GM12878 (cell line): ENCODE data around the gene PDZRN4. TPM values are rescaled to one million over a fixed set of nuclear protein-coding genes. Genes with fewer than 3 reads are reported as not detected.
A peak's percentile ranks its signal among the peaks of the same experiment; 100 is the strongest.

Experiments
- ATAC-seq: fragments of 200-7000 bp; cut with Tn5 transposase; 3 replicates; pipeline ENCODE4 v1.9.1; 2020; ENCODE audit warnings: mild to moderate bottlenecking, moderate library complexity
- BruUV-seq: library from RNA; stranded (reverse); fragments of 400-500 nt; replicated peaks from 2 replicates; lab custom pipeline; 2021; lab: Mats Ljungman, UMichigan
- CTCF ChIA-PET: fragments of 300-600 bp; sonication (Branson Sonifier 250); formaldehyde crosslinking; extraction: SDS; loops from one replicate; lab custom pipeline; 2021; ENCODE audit warnings: inconsistent platforms; lab: Yijun Ruan, JAX
- POLR2A ChIA-PET: fragments of 350-600 bp; formaldehyde crosslinking; extraction: SDS; loops from one replicate; lab custom pipeline; 2021; ENCODE audit warnings: inconsistent platforms; lab: Charles Lee
- RAD21 ChIA-PET: fragments of 300-600 bp; sonication (Branson Sonifier 250); formaldehyde crosslinking; loops from one replicate; lab custom pipeline; 2023; ENCODE audit warnings: antibody characterized with exemption; ENCODE audit not compliant: unreplicated experiment; lab: Charles Lee
- SMC1A ChIA-PET: fragments of 300-600 bp; sonication (Branson Sonifier 250); formaldehyde crosslinking; loops from one replicate; lab custom pipeline; 2023; ENCODE audit not compliant: unreplicated experiment, uncharacterized antibody; lab: Charles Lee
- DNase-seq: peaks from one replicate; pipeline ENCODE4 v3.0.0-alpha.2; 2011; ENCODE audit warnings: low read depth, low spot score
- FAIRE-seq: peaks from 3 replicates; lab custom pipeline; 2011; peaks lifted over from hg19 to GRCh38; lab: Jason Lieb, UNC
- H2AFZ ChIP-seq: 2 replicates; pipeline ENCODE4 v1.6.0; 2011; ENCODE audit warnings: low read depth, low read length, control low read depth; ENCODE audit not compliant: control insufficient read depth
- H3K27ac ChIP-seq: 2 replicates; pipeline ENCODE4 v1.5.1; 2011; ENCODE audit warnings: control low read depth; ENCODE audit not compliant: control insufficient read depth, insufficient read depth
- H3K27me3 ChIP-seq, 2 experiments: replicated peaks in 1 of 2; 2 replicates each; pipeline versions ENCODE4 v1.6.0 to v1.6.1; 2011; ENCODE audit warnings: low read length in 1 of 2; ENCODE audit not compliant: control insufficient read depth in 2 of 2, insufficient read depth in 2 of 2
- H3K36me3 ChIP-seq, 2 experiments: 2 replicates each; pipeline ENCODE4 v1.5.1; 2011; ENCODE audit warnings: low read length in 1 of 2; ENCODE audit not compliant: control insufficient read depth in 2 of 2, insufficient read depth in 2 of 2
- H3K4me1 ChIP-seq: 2 replicates; pipeline ENCODE4 v1.6.1; 2011; ENCODE audit warnings: mild to moderate bottlenecking, low read length, moderate library complexity, mixed read lengths; ENCODE audit not compliant: control insufficient read depth, insufficient read depth
- H3K4me2 ChIP-seq: 2 replicates; pipeline ENCODE4 v1.6.0; 2011; ENCODE audit warnings: control low read depth; ENCODE audit not compliant: control insufficient read depth, insufficient read depth
- H3K4me3 ChIP-seq: fragments of 200-600 bp; sonication (generic); 2 replicates; pipeline ENCODE4 v1.5.1; 2016
- H3K79me2 ChIP-seq: 2 replicates; pipeline ENCODE4 v1.6.0; 2011; ENCODE audit warnings: low read length; ENCODE audit not compliant: control insufficient read depth, insufficient read depth
- H3K9ac ChIP-seq: 2 replicates; pipeline ENCODE4 v1.8.0; 2011; ENCODE audit warnings: low read length, control low read depth, mixed read lengths; ENCODE audit not compliant: control insufficient read depth, insufficient read depth
- H3K9me3 ChIP-seq: replicated peaks from 3 replicates; pipeline ENCODE4 v1.5.1; 2011; ENCODE audit warnings: mild to moderate bottlenecking, low read length; ENCODE audit not compliant: control insufficient read depth, insufficient read depth
- H4K20me1 ChIP-seq: 2 replicates; pipeline ENCODE4 v1.6.0; 2011; ENCODE audit not compliant: control insufficient read depth, insufficient read depth
- BHLHE40 ChIP-seq, 2 experiments: fragments of 450-650 bp in 1 of 2; IDR thresholded peaks; 2 replicates each; pipeline ENCODE4 v1.6.1; 2011 to 2017; ENCODE audit warnings: low read depth in 2 of 2, borderline replicate concordance in 1 of 2, improper control_type of control experiment in 1 of 2, low read length in 1 of 2, mild to moderate bottlenecking in 1 of 2
- HDAC6 ChIP-seq: fragments of 200-600 bp; sonication (generic); IDR thresholded peaks from one replicate; pipeline ENCODE4 v1.8.0; 2017; ENCODE audit warnings: antibody characterized with exemption; ENCODE audit not compliant: unreplicated experiment
- IKZF1 ChIP-seq: fragments of 450-650 bp; conservative IDR thresholded peaks from 2 replicates; pipeline ENCODE4 v1.6.1; 2017; ENCODE audit warnings: antibody characterized with exemption, mild to moderate bottlenecking
- IRF4 ChIP-seq: IDR thresholded peaks from 2 replicates; pipeline ENCODE4 v1.6.1; 2011; ENCODE audit warnings: low read depth, low read length
- KAT2A ChIP-seq: conservative IDR thresholded peaks from 2 replicates; pipeline ENCODE4 v1.6.1; 2011; ENCODE audit warnings: low read depth, low read length; ENCODE audit not compliant: control insufficient read depth
- MEF2B ChIP-seq: fragments of 450-650 bp; IDR thresholded peaks from 2 replicates; pipeline ENCODE4 v1.6.1; 2018; ENCODE audit warnings: mild to moderate bottlenecking, moderate library complexity; ENCODE audit not compliant: partially characterized antibody, poor library complexity, severe bottlenecking
- MXI1 ChIP-seq: fragments of 150-350 bp; IDR thresholded peaks from 2 replicates; pipeline ENCODE4 v1.6.1; 2011; ENCODE audit warnings: low read depth, mild to moderate bottlenecking, inconsistent platforms, low read length, improper control_type of control experiment
- RAD21 ChIP-seq: IDR thresholded peaks from 2 replicates; pipeline ENCODE4 v1.6.1; 2011; ENCODE audit warnings: mild to moderate bottlenecking, low read depth, low read length, moderate library complexity; ENCODE audit not compliant: insufficient read depth
- RB1 ChIP-seq: fragments of 450-650 bp; formaldehyde crosslinking; IDR thresholded peaks from 2 replicates; pipeline ENCODE4 v1.6.1; 2017; ENCODE audit warnings: mild to moderate bottlenecking, borderline replicate concordance
- TCF12 ChIP-seq: IDR thresholded peaks from 2 replicates; pipeline ENCODE4 v1.6.1; 2011; ENCODE audit warnings: low read depth, mild to moderate bottlenecking, low read length
- ZZZ3 ChIP-seq: IDR thresholded peaks from 2 replicates; pipeline ENCODE4 v1.6.1; 2011; ENCODE audit warnings: low read depth; ENCODE audit not compliant: control insufficient read depth, insufficient read length
- WGBS: methylation state at CpG from one replicate; pipeline ENCODE4 v1.1.6; 2016; ENCODE audit warnings: low lambda C conversion rate; ENCODE audit not compliant: insufficient replicate concordance, insufficient coverage; ENCODE audit errors: missing lambda C conversion rate; 5-methylcytosine and 5-hydroxymethylcytosine counted together
- in situ Hi-C: fragments of 300-500 bp; cut with MboI; formaldehyde crosslinking; loops from 9 replicates; pipeline ENCODE4 v1.14.3; 2018; ENCODE audit warnings: mixed read lengths
- intact Hi-C: fragments of 100-400 bp; cut with micrococcal nuclease; formaldehyde crosslinking; loops from one replicate; pipeline ENCODE4 v1.14.2; 2022; ENCODE audit not compliant: unreplicated experiment
- polyA plus RNA-seq, 11 experiments: library from polyadenylated mRNA; depleted of rRNA in 4 of 11; unstranded in 6 of 11; stranded (reverse) in 5 of 11; fragments of >200 nt; fragmentation: Nextera tagmentation in 4 of 11; fragmentation: Illumina TruSeq in 1 of 11; extraction: Ambion mirVana in 4 of 11; extraction: Trizol in 1 of 11; gene quantifications; 1 replicate in 1 of 11; 2 replicates in 10 of 11; pipeline versions ENCODE4 v1.2.1 to v1.2.3, GENCODE V29; 2011 to 2016; ENCODE audit warnings: inconsistent platforms in 2 of 11, missing spikeins in 2 of 11, low read depth in 1 of 11
- total RNA-seq, 4 experiments: library from RNA; depleted of rRNA in 3 of 4; stranded (reverse); fragments of >200 nt in 3 of 4; fragmentation: Illumina TruSeq in 1 of 4; extraction: Trizol in 1 of 4; gene quantifications; 2 replicates each; pipeline versions ENCODE4 v1.2.1 to v1.2.3, GENCODE V29; 2013 to 2021
- TF ChIP-seq, protein P1 (sequence below): fragments of 450-650 bp; formaldehyde crosslinking; IDR thresholded peaks from 2 replicates; pipeline ENCODE4 v1.5.0; 2022; ENCODE audit warnings: mild to moderate bottlenecking, missing genetic modification characterization
- TF ChIP-seq, protein P2 (sequence below), 3 experiments: IDR thresholded peaks in 2 of 3; conservative IDR thresholded peaks in 1 of 3; 2 replicates each; pipeline ENCODE4 v1.5.1; 2011; ENCODE audit warnings: low read depth in 3 of 3, low read length in 3 of 3, mild to moderate bottlenecking in 3 of 3, control low read depth in 2 of 3, moderate library complexity in 2 of 3, inconsistent platforms in 1 of 3, mixed read lengths in 1 of 3; ENCODE audit not compliant: control insufficient read depth in 2 of 3, insufficient read depth in 1 of 3; ENCODE audit errors: extremely low read depth in 1 of 3

PDZRN4 gene
- total and polyA plus RNA-seq, 10 of the 15 experiments (the other 5 are each of a cell fraction or from before 2014, with no cell fraction given): 0.03 TPM; not detected in 9

DNA sequence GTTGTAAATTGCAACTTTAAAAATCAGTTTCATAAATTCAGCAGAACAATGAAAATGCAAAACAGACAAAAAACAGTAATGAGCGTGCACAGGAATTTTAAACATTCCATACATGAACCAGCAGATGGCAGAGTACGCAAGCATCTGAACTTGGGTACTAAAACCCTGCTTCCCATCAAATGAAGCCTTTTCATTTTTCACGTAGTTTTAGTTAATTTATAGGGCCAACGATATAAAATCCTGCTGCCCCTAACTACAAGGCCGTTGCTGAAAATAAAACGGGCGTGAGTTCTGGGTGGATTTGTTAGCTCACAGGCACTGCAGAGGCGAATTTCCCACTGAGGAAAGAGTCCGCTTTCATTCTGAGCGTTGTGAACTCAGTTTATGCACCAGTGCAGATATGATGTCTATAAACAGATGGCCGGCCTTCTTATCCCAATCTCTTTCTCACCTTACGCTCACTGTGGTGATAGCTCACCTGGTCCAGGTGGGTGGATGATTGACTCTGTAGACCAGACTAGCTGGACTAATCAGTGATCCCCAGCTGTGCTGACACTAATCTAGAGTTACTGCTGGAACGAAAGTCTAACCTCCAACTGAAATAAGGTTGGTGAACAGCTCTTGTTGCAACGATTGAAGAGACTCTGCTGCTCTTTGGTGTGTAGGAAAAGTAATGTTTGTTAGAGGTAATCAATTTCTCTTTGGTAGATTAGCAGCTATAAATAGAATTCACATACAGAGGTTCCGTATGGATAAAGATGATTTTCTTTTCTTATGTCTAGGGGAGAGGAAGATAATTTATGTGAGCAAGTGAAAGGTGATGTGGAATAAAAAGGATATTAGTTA is 89.2 kb downstream of the PDZRN4 start:
- BruUV-seq: no TSS peak
- Histone ChIP-seq H2AFZ (no peak overlapping the region), H3K36me3 (no peaks in the 10 kb centered on the region), H4K20me1 (no peaks in the 10 kb centered on the region), H3K27ac (no peak overlapping the region), H3K4me1 (no peaks in the 10 kb centered on the region), H3K4me3 (no peak overlapping the region), H3K9ac (no peak overlapping the region), H3K79me2 (no peaks in the 10 kb centered on the region), H3K4me2 (no peak overlapping the region), H3K27me3 (no peaks in the 10 kb centered on the region), H3K9me3 (no peaks in the 10 kb centered on the region)
- ATAC-seq (peak; percentile 64; the same call in 2 of the 3 replicates), DNase-seq (no peak), FAIRE-seq (no peak)
- in situ Hi-C loops: no loop called here
- intact Hi-C loops: loop anchor here (1.0 to 10.0 kb wide), 4 partner anchors 330 to 1287 kb away; no protein-coding TSS in a partner anchor
- ChIA-PET POLR2A (no interaction called here), CTCF (interaction anchor here (0.6 to 5.1 kb wide), 28 partner anchors 9 to 1292 kb away, joined by 3 to 98 read pairs (median 3); no protein-coding TSS in a partner anchor), SMC1A (interaction anchor here (0.8 to 4.7 kb wide), 16 partner anchors 8 to 1094 kb away, joined by 3 to 37 read pairs (median 3); no protein-coding TSS in a partner anchor), RAD21 (interaction anchor here (0.6 to 2.4 kb wide), 12 partner anchors 10 to 1206 kb away, joined by 3 to 24 read pairs (median 4); no protein-coding TSS in a partner anchor)
- 20% methylated on average over 15 of the region's 15 CpGs for WGBS
- TF ChIP-seq RB1 (peak; percentile 18; the same call in 1 of the 2 replicates), BHLHE40 (IDR thresholded peaks at IDR 0.05; ENCODE audit: borderline replicate concordance in 1 of 2, low read depth in 2 of 2, low read length in 1 of 2) (0 out of 4 replicates have a peak, but pooled peaks of 1 of the 2 experiments have one; percentile 11), HDAC6 (no peak), RAD21 (peak; percentile 85), KAT2A (no peak), ZZZ3 (no peak), MEF2B (no peak), IKZF1 (no peak), TCF12 (no peak), MXI1 (no peak), IRF4 (no peak)
- TF ChIP-seq, protein P1, sequence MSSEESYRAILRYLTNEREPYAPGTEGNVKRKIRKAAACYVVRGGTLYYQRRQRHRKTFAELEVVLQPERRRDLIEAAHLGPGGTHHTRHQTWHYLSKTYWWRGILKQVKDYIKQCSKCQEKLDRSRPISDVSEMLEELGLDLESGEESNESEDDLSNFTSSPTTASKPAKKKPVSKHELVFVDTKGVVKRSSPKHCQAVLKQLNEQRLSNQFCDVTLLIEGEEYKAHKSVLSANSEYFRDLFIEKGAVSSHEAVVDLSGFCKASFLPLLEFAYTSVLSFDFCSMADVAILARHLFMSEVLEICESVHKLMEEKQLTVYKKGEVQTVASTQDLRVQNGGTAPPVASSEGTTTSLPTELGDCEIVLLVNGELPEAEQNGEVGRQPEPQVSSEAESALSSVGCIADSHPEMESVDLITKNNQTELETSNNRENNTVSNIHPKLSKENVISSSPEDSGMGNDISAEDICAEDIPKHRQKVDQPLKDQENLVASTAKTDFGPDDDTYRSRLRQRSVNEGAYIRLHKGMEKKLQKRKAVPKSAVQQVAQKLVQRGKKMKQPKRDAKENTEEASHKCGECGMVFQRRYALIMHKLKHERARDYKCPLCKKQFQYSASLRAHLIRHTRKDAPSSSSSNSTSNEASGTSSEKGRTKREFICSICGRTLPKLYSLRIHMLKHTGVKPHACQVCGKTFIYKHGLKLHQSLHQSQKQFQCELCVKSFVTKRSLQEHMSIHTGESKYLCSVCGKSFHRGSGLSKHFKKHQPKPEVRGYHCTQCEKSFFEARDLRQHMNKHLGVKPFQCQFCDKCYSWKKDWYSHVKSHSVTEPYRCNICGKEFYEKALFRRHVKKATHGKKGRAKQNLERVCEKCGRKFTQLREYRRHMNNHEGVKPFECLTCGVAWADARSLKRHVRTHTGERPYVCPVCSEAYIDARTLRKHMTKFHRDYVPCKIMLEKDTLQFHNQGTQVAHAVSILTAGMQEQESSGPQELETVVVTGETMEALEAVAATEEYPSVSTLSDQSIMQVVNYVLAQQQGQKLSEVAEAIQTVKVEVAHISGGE: no peak
- TF ChIP-seq, protein P2, sequence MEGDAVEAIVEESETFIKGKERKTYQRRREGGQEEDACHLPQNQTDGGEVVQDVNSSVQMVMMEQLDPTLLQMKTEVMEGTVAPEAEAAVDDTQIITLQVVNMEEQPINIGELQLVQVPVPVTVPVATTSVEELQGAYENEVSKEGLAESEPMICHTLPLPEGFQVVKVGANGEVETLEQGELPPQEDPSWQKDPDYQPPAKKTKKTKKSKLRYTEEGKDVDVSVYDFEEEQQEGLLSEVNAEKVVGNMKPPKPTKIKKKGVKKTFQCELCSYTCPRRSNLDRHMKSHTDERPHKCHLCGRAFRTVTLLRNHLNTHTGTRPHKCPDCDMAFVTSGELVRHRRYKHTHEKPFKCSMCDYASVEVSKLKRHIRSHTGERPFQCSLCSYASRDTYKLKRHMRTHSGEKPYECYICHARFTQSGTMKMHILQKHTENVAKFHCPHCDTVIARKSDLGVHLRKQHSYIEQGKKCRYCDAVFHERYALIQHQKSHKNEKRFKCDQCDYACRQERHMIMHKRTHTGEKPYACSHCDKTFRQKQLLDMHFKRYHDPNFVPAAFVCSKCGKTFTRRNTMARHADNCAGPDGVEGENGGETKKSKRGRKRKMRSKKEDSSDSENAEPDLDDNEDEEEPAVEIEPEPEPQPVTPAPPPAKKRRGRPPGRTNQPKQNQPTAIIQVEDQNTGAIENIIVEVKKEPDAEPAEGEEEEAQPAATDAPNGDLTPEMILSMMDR (IDR thresholded peaks at IDR 0.05 in 2 of 3, conservative IDR thresholded peaks at IDR 0.05 in 1 of 3; ENCODE audit: control insufficient read depth in 2 of 3, extremely low read depth in 1 of 3, insufficient read depth in 1 of 3, low read depth in 3 of 3, low read length in 3 of 3): peak; percentile 52 to 81 (median 54)
